Endothelial cell of umbilical vein (primary cell): ENCODE results near the gene PHKA2. TPM values are rescaled to one million over a fixed set of nuclear protein-coding genes. Genes with fewer than 3 reads are reported as not detected.

ENCODE experiments used
- BruUV-seq: library from RNA; stranded (reverse); fragments of 400-500 nt; replicated peaks from 2 replicates; lab custom pipeline; 2021; lab: Mats Ljungman, UMichigan
- CTCF ChIA-PET: fragments of 300-600, 350-600 bp; sonication (Branson Sonifier 250); formaldehyde crosslinking; loops from one replicate; lab custom pipeline; 2021; ENCODE audit warnings: antibody characterized with exemption, inconsistent platforms; lab: Charles Lee
- POLR2A ChIA-PET: fragments of 300-600, 350-600 bp; sonication (Branson Sonifier 250); formaldehyde crosslinking; loops from one replicate; lab custom pipeline; 2021; ENCODE audit warnings: antibody characterized with exemption, inconsistent platforms; lab: Charles Lee
- DNase-seq: peaks from one replicate; pipeline ENCODE4 v3.0.0-alpha.2; 2011; ENCODE audit warnings: low read depth, low spot score
- FAIRE-seq: peaks from 2 replicates; lab custom pipeline; 2011; peaks lifted over from hg19 to GRCh38; lab: Jason Lieb, UNC
- H2AFZ ChIP-seq: 2 replicates; pipeline ENCODE4 v1.6.0; 2012; ENCODE audit warnings: low read depth, low read length, control low read depth, inconsistent platforms
- H3K27ac ChIP-seq: 2 replicates; pipeline ENCODE4 v1.5.1; 2011; ENCODE audit warnings: low read depth, mild to moderate bottlenecking, control low read depth, low read length, moderate library complexity; ENCODE audit not compliant: insufficient read depth
- H3K27me3 ChIP-seq, 2 experiments: 2 replicates each; pipeline versions ENCODE4 v1.6.0 to v1.6.1; 2011; ENCODE audit warnings: low read length in 2 of 2, mixed read lengths in 1 of 2; ENCODE audit not compliant: control insufficient read depth in 2 of 2, insufficient read depth in 2 of 2
- H3K36me3 ChIP-seq, 2 experiments: 2 replicates in 1 of 2; 3 replicates in 1 of 2; pipeline ENCODE4 v1.5.1; 2011; ENCODE audit warnings: low read length in 2 of 2, mild to moderate bottlenecking in 1 of 2, moderate library complexity in 1 of 2; ENCODE audit not compliant: control insufficient read depth in 2 of 2, insufficient read depth in 2 of 2; ENCODE audit errors: extremely low read depth in 1 of 2
- H3K4me1 ChIP-seq: 3 replicates; pipeline ENCODE4 v1.5.1; 2011; ENCODE audit warnings: mild to moderate bottlenecking, low read length; ENCODE audit not compliant: control insufficient read depth, insufficient read depth; ENCODE audit errors: extremely low read depth
- H3K4me2 ChIP-seq: 2 replicates; pipeline ENCODE4 v1.6.1; 2011; ENCODE audit warnings: low read length, control low read depth, mixed read lengths; ENCODE audit not compliant: insufficient read depth
- H3K4me3 ChIP-seq, 3 experiments: fragments of 200-600 bp in 1 of 3; sonication (generic), shearing (Covaris generic) in 1 of 3; replicated peaks in 1 of 3; 2 replicates each; pipeline ENCODE4 v1.5.1; 2011 to 2016; ENCODE audit warnings: control low read depth in 3 of 3, low read length in 3 of 3, mild to moderate bottlenecking in 2 of 3, inconsistent platforms in 1 of 3, low read depth in 1 of 3, moderate library complexity in 1 of 3; ENCODE audit not compliant: insufficient read depth in 1 of 3
- H3K79me2 ChIP-seq: 2 replicates; pipeline ENCODE4 v1.6.0; 2012; ENCODE audit warnings: low read length, inconsistent platforms; ENCODE audit not compliant: control insufficient read depth, insufficient read depth
- H3K9ac ChIP-seq: replicated peaks from 2 replicates; pipeline ENCODE3; 2011; ENCODE audit warnings: low read length, control low read depth; ENCODE audit not compliant: insufficient read depth; ENCODE audit errors: extremely low read depth
- H3K9me1 ChIP-seq: replicated peaks from 3 replicates; pipeline ENCODE4 v1.6.0; 2011; ENCODE audit warnings: mild to moderate bottlenecking, low read length; ENCODE audit not compliant: control insufficient read depth, insufficient read depth; ENCODE audit errors: extremely low read depth
- H3K9me3 ChIP-seq: replicated peaks from 2 replicates; pipeline ENCODE4 v1.5.1; 2012; ENCODE audit warnings: low read length, inconsistent platforms; ENCODE audit not compliant: control insufficient read depth, insufficient read depth
- H4K20me1 ChIP-seq: replicated peaks from 2 replicates; pipeline ENCODE3; 2011; ENCODE audit warnings: mild to moderate bottlenecking, low read length; ENCODE audit not compliant: control insufficient read depth, insufficient read depth; ENCODE audit errors: extremely low read depth
- EZH2 ChIP-seq: IDR thresholded peaks from 2 replicates; pipeline ENCODE4 v1.6.1; 2012; ENCODE audit warnings: borderline replicate concordance, low read depth, mild to moderate bottlenecking, moderate library complexity, low read length, inconsistent platforms; ENCODE audit not compliant: severe bottlenecking
- FOS ChIP-seq: IDR thresholded peaks from 2 replicates; pipeline ENCODE4 v1.6.1; 2011; ENCODE audit warnings: mild to moderate bottlenecking, low read length, moderate library complexity, borderline replicate concordance; ENCODE audit not compliant: insufficient read depth
- GATA2 ChIP-seq: IDR thresholded peaks from 2 replicates; pipeline ENCODE4 v1.7.0; 2011; ENCODE audit warnings: low read depth, mild to moderate bottlenecking, moderate library complexity, mixed read lengths, low read length; ENCODE audit not compliant: insufficient read length, insufficient read depth
- JUN ChIP-seq: IDR thresholded peaks from 2 replicates; pipeline ENCODE4 v1.6.1; 2011; ENCODE audit warnings: borderline replicate concordance, low read depth; ENCODE audit not compliant: insufficient read length, insufficient read depth
- MYC ChIP-seq: IDR thresholded peaks from one replicate; pipeline ENCODE4 v1.6.1; 2011; ENCODE audit warnings: mild to moderate bottlenecking, low read depth, low read length
- POLR2A ChIP-seq: IDR thresholded peaks from 2 replicates; pipeline ENCODE4 v1.6.1; 2012; ENCODE audit warnings: low read depth, mild to moderate bottlenecking, control low read depth, low read length
- POLR2AphosphoS5 ChIP-seq: IDR thresholded peaks from 2 replicates; pipeline ENCODE4 v1.6.1; 2012; ENCODE audit warnings: low read depth, mild to moderate bottlenecking, control low read depth, low read length, moderate library complexity; ENCODE audit not compliant: insufficient read depth
- dilution Hi-C: fragments of 300-500 bp; cut with MboI; formaldehyde crosslinking; loops from one replicate; pipeline ENCODE4 v1.15.0; 2019; ENCODE audit warnings: low sequenced_read_pairs; ENCODE audit not compliant: extremely low pct_ligation_motif_present
- intact Hi-C: fragments of 100-400 bp; cut with micrococcal nuclease; formaldehyde crosslinking; loops from one replicate; pipeline ENCODE4 v1.10.0; 2022
- polyA plus RNA-seq, 4 experiments: library from polyadenylated mRNA; depleted of rRNA in 3 of 4; stranded (reverse) in 3 of 4; unstranded in 1 of 4; fragments of >200 nt; gene quantifications; 2 replicates each; pipeline versions ENCODE4 v1.2.1 to v1.2.3, GENCODE V29; 2011 to 2012; ENCODE audit warnings: missing spikeins in 1 of 4
- total RNA-seq: library from RNA; stranded (reverse); gene quantifications from 2 replicates; pipeline ENCODE4 v1.2.3, GENCODE V29; 2021
- TF ChIP-seq, protein P1 (sequence below): IDR thresholded peaks from 2 replicates; pipeline ENCODE4 v1.6.1; 2011; ENCODE audit not compliant: insufficient read depth, insufficient read length
- TF ChIP-seq, protein P2 (sequence below), 2 donors: IDR thresholded peaks; 1 replicate in 1 of 2; 2 replicates in 1 of 2; pipeline ENCODE4 v1.5.1; 2011; ENCODE audit warnings: low read length in 2 of 2, mild to moderate bottlenecking in 2 of 2, moderate library complexity in 2 of 2, control low read depth in 1 of 2, inconsistent platforms in 1 of 2, low read depth in 1 of 2; ENCODE audit not compliant: insufficient read depth in 1 of 2; ENCODE audit errors: extremely low read depth in 1 of 2

The PHKA2 gene
- total and polyA plus RNA-seq, 2 donors (not counting 3 experiments of a cell fraction or from before 2014, with no cell fraction given): 16.7 to 17.1 TPM

DNA sequence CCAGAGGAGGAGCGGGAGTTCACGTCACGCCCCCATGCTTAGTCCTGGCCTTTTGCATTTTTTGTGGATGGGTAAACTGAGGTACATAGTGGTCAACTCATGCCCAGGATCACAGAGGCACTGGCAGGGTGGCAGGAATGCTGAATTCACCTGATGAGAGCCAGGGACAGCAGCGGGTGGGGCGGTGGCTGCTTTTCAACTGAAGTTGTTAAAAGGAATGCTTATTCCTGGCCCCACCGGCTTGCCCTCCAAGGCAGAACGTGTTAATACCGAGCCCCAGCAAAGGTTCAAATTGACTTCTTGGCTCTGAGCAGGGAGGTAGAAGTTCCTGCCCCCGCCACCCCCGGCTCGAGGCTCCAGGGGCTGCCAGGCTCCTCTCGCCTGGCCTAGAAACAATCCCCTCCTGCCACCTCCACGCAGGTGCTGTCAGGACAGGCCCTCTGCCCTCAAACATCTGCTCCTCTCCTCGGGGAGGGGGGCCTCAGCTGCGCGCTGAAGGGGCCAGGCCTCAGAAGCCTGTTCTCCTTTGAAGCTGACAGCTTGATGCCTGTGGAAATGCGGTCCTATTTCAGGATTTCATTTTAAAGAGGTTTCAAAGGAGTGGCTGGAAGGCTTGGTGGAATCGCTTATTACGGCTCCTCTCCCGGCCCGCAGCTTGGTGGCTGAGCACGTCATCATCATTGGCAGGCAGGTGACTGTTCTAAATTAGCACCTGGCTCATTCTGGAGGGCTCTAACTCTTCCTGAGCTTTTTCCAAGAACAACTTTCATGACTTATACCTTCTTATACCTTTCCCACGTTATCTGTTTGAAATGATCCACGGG, 93.0 kb downstream of the PHKA2 start:
- intact Hi-C loops: no loop called here
- no peak overlapping the region for H3K4me2 ChIP-seq
- H3K79me2 ChIP-seq: no peaks in the 10 kb centered on the region

DNA sequence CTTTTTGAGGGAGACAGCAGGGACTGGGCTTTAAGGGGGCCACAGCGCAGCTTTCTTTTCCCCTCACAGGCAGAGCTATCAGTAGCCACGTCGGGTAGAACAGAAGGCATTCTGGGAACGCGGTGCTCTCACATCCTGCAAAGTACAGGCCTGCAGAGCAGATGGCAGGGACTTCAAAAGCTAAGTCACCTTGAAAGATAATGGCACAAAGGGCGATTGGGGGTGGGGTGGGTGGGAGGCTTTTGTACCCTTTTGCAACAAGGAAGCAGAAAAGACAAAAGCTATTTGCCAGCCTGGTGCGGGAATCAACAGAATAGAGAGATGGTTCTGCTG, 93.9 kb downstream of the PHKA2 start:
- Histone ChIP-seq H3K9me3 (no peaks in the 10 kb centered on the region), H3K4me3 (no peak overlapping the region), H3K79me2 (no peaks in the 10 kb centered on the region), H3K4me2 (no peak overlapping the region), H3K36me3 (no peaks in the 10 kb centered on the region), H3K4me1 (peaks cover 12% of the 10 kb centered on the region), H3K9ac (no peak overlapping the region), H3K9me1 (no peaks in the 10 kb centered on the region), H2AFZ (no peak overlapping the region), H3K27me3 (no peaks in the 10 kb centered on the region), H3K27ac (no peak overlapping the region), H4K20me1 (no peaks in the 10 kb centered on the region)
- ChIA-PET POLR2A (no interaction called here), CTCF (no interaction called here)
- FAIRE-seq (no peak), DNase-seq (no peak)
- TF ChIP-seq, protein P1, sequence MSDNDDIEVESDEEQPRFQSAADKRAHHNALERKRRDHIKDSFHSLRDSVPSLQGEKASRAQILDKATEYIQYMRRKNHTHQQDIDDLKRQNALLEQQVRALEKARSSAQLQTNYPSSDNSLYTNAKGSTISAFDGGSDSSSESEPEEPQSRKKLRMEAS: no peak
- no peak for TF ChIP-seq EZH2
- no peak for TF ChIP-seq MYC
- TF ChIP-seq FOS: no peak
- TF ChIP-seq, protein P2, sequence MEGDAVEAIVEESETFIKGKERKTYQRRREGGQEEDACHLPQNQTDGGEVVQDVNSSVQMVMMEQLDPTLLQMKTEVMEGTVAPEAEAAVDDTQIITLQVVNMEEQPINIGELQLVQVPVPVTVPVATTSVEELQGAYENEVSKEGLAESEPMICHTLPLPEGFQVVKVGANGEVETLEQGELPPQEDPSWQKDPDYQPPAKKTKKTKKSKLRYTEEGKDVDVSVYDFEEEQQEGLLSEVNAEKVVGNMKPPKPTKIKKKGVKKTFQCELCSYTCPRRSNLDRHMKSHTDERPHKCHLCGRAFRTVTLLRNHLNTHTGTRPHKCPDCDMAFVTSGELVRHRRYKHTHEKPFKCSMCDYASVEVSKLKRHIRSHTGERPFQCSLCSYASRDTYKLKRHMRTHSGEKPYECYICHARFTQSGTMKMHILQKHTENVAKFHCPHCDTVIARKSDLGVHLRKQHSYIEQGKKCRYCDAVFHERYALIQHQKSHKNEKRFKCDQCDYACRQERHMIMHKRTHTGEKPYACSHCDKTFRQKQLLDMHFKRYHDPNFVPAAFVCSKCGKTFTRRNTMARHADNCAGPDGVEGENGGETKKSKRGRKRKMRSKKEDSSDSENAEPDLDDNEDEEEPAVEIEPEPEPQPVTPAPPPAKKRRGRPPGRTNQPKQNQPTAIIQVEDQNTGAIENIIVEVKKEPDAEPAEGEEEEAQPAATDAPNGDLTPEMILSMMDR (IDR thresholded peaks at IDR 0.05; ENCODE audit: extremely low read depth in 1 of 2, insufficient read depth in 1 of 2, low read depth in 1 of 2, low read length in 2 of 2): no peak
- TF ChIP-seq POLR2A: no peak
- no peak for TF ChIP-seq POLR2AphosphoS5
- TF ChIP-seq JUN: no peak
- no peak for TF ChIP-seq GATA2
- intact Hi-C loops: no loop called here
- dilution Hi-C loops: no loop called here
- no TSS peak for BruUV-seq

More for the DNA sequence above, 93.0 kb downstream of the PHKA2 start:
- Histone ChIP-seq H3K9me1 (no peaks in the 10 kb centered on the region), H3K9me3 (no peaks in the 10 kb centered on the region), H4K20me1 (no peaks in the 10 kb centered on the region), H3K9ac (no peak overlapping the region), H3K27ac (no peak overlapping the region), H3K36me3 (no peaks in the 10 kb centered on the region), H3K27me3 (no peaks in the 10 kb centered on the region), H2AFZ (no peak overlapping the region), H3K4me1 (peaks cover 9% of the 10 kb centered on the region), H3K4me3 (no peak overlapping the region)
- FAIRE-seq (no peak), DNase-seq (no peak)
- CTCF ChIA-PET: no interaction called here
- no TSS peak for BruUV-seq
- TF ChIP-seq, protein P2 (IDR thresholded peaks at IDR 0.05; ENCODE audit: extremely low read depth in 1 of 2, insufficient read depth in 1 of 2, low read depth in 1 of 2, low read length in 2 of 2): no peak
- no peak for TF ChIP-seq JUN
- dilution Hi-C loops: no loop called here
- POLR2A ChIA-PET: no interaction called here
